Ishikawa (cell line): Measurements from ENCODE around the gene RAB14.

Experiments
- NFIC ChIP-seq: IDR thresholded peaks from 2 replicates; pipeline ENCODE4 v1.6.1; 2012
- TAF1 ChIP-seq: IDR thresholded peaks from 2 replicates; pipeline ENCODE4 v1.6.1; 2012; ENCODE audit warnings: low read depth, mild to moderate bottlenecking
- TEAD4 ChIP-seq: IDR thresholded peaks from 2 replicates; pipeline ENCODE4 v1.6.1; 2012

DNA sequence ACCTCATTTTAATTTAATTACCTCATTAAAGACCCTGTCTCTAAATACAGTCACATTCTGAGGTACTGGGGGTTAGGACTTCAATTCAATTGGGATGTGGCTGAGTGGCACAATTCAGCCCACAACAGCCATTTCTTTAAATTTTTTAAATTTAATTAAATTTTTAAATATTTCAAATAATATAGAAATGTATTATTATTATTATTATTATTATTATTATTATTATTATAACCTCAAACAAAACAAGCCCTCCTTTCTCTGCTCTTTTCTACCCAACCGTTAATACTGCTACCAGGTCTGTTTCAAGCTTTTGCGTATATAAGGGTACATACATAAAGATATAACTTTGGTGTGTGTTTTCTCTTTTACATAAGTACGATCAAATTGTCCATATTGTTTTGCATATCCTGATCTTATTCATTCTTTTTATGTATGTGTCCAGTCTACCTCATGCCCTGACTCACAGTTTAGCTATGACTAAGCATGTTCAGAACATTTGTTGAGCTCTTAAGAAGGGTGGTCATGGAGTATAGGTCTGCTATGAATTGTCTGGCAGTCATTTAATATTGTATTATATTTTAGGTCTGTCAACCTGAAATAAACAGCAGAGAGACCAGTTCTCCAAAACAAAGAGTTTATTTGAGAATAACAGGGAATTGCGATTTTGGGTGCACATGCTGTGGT, 16.1 kb upstream of the RAB14 start:
- TF ChIP-seq TAF1: no peak
- no peak for TF ChIP-seq TEAD4
- TF ChIP-seq NFIC: no peak
